Testis (tissue), 2 donors: ENCODE data around the gene KLHL11.

Source experiments
- POLR2A ChIP-seq: fragments of 450-650 bp; IDR thresholded peaks from one replicate; pipeline ENCODE4 v1.6.1; 2017; ENCODE audit warnings: antibody characterized with exemption, mild to moderate bottlenecking, moderate library complexity
- TF ChIP-seq, protein P1 (sequence below), 3 experiments: fragments of 450-650 bp in 2 of 3; fragments of 200-600 bp in 1 of 3; sonication (generic) in 1 of 3; IDR thresholded peaks; one replicate each; pipeline ENCODE4 v1.5.1; 2016 to 2019; ENCODE audit warnings: antibody characterized with exemption in 3 of 3, mild to moderate bottlenecking in 2 of 3, moderate library complexity in 1 of 3

- TF ChIP-seq, protein P1, sequence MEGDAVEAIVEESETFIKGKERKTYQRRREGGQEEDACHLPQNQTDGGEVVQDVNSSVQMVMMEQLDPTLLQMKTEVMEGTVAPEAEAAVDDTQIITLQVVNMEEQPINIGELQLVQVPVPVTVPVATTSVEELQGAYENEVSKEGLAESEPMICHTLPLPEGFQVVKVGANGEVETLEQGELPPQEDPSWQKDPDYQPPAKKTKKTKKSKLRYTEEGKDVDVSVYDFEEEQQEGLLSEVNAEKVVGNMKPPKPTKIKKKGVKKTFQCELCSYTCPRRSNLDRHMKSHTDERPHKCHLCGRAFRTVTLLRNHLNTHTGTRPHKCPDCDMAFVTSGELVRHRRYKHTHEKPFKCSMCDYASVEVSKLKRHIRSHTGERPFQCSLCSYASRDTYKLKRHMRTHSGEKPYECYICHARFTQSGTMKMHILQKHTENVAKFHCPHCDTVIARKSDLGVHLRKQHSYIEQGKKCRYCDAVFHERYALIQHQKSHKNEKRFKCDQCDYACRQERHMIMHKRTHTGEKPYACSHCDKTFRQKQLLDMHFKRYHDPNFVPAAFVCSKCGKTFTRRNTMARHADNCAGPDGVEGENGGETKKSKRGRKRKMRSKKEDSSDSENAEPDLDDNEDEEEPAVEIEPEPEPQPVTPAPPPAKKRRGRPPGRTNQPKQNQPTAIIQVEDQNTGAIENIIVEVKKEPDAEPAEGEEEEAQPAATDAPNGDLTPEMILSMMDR (IDR thresholded peaks at IDR 0.05): no peak
- no peak for TF ChIP-seq POLR2A
Measured at GRCh38 chr17:41837761-41838538, 27.3 kb downstream of the KLHL11 start, which contains the start of gene KLHL10.
